HepG2 (cell line): ENCODE results near the gene OPA3. TPM values are rescaled to one million over a fixed set of nuclear protein-coding genes. Genes with fewer than 3 reads are reported as not detected.

Experiments used
- AGO2 ChIP-seq: fragments of 200-400 bp; formaldehyde crosslinking; optimal IDR thresholded peaks from 2 replicates; pipeline ENCODE3; 2017; ENCODE audit warnings: mild to moderate bottlenecking, low read depth, low read length, moderate library complexity
- CBFB ChIP-seq: sonication (generic); formaldehyde crosslinking; IDR thresholded peaks from 2 replicates; pipeline ENCODE4 v1.4.0; 2020; ENCODE audit warnings: missing genetic modification reagents
- GABPA ChIP-seq, 2 experiments: IDR thresholded peaks; 2 replicates each; pipeline ENCODE4 v1.6.1; 2011 to 2016; ENCODE audit warnings: low read depth in 2 of 2, low read length in 1 of 2, missing biosample characterization in 1 of 2, missing genetic modification characterization in 1 of 2
- GRHL1 ChIP-seq: sonication (generic); formaldehyde crosslinking; conservative IDR thresholded peaks from 2 replicates; pipeline ENCODE4 v1.8.0; 2022; ENCODE audit warnings: missing genetic modification reagents
- HIVEP1 ChIP-seq: sonication (generic); formaldehyde crosslinking; IDR thresholded peaks from 2 replicates; pipeline ENCODE4 v1.4.0; 2020; ENCODE audit warnings: mild to moderate bottlenecking, missing genetic modification reagents
- HNRNPH1 ChIP-seq: fragments of 200-400 bp; formaldehyde crosslinking; optimal IDR thresholded peaks from 2 replicates; pipeline ENCODE3; 2017; ENCODE audit warnings: mild to moderate bottlenecking, low read depth, low read length
- KAT7 ChIP-seq: IDR thresholded peaks from 2 replicates; pipeline ENCODE4 v1.6.1; 2018; ENCODE audit warnings: borderline replicate concordance, missing compliant biosample characterization
- KDM5A ChIP-seq: fragments of 200-600 bp; sonication (generic); IDR thresholded peaks from 2 replicates; pipeline ENCODE4 v1.7.0; 2018; ENCODE audit warnings: antibody characterized with exemption, mild to moderate bottlenecking, low read length, borderline replicate concordance
- MXD1 ChIP-seq: sonication (generic); formaldehyde crosslinking; IDR thresholded peaks from 2 replicates; pipeline ENCODE4 v1.4.0; 2020; ENCODE audit warnings: mild to moderate bottlenecking, missing genetic modification reagents
- NFKB2 ChIP-seq: sonication (generic); formaldehyde crosslinking; IDR thresholded peaks from 2 replicates; pipeline ENCODE4 v1.4.0; 2020; ENCODE audit warnings: missing genetic modification reagents, borderline replicate concordance
- RBFOX2 ChIP-seq: fragments of 200-400 bp; formaldehyde crosslinking; IDR thresholded peaks from 2 replicates; pipeline ENCODE4 v1.6.1; 2017; ENCODE audit warnings: low read depth, mild to moderate bottlenecking, low read length
- SIN3A ChIP-seq: IDR thresholded peaks from 2 replicates; pipeline ENCODE4 v1.6.1; 2011; ENCODE audit warnings: low read depth, mild to moderate bottlenecking, control low read depth, low read length, borderline replicate concordance
- SRSF9 ChIP-seq: fragments of 200-400 bp; formaldehyde crosslinking; IDR thresholded peaks from 2 replicates; pipeline ENCODE4 v1.6.1; 2018; ENCODE audit warnings: borderline replicate concordance, mild to moderate bottlenecking, low read depth, low read length; ENCODE audit not compliant: insufficient read depth, poor library complexity, severe bottlenecking
- TEAD3 ChIP-seq: optimal IDR thresholded peaks from 2 replicates; pipeline ENCODE3; 2016; ENCODE audit warnings: borderline replicate concordance
- ZNF20 ChIP-seq: sonication (generic); formaldehyde crosslinking; IDR thresholded peaks from 2 replicates; pipeline ENCODE4 v1.4.0; 2020; ENCODE audit warnings: mild to moderate bottlenecking, moderate library complexity, missing genetic modification reagents
- ZNF331 ChIP-seq: sonication (generic); formaldehyde crosslinking; IDR thresholded peaks from 2 replicates; pipeline ENCODE4 v1.4.0; 2020; ENCODE audit warnings: missing genetic modification reagents
- ZNF552 ChIP-seq: sonication (generic); formaldehyde crosslinking; IDR thresholded peaks from 2 replicates; pipeline ENCODE4 v1.9.0; 2022; ENCODE audit warnings: missing genetic modification reagents, mild to moderate bottlenecking, borderline replicate concordance
- ZNF646 ChIP-seq: sonication (generic); formaldehyde crosslinking; IDR thresholded peaks from 2 replicates; pipeline ENCODE4 v1.9.0; 2021; ENCODE audit warnings: mild to moderate bottlenecking, missing genetic modification reagents
- ZNF652 ChIP-seq: IDR thresholded peaks from 2 replicates; pipeline ENCODE4 v1.6.1; 2016; ENCODE audit warnings: low read depth, borderline replicate concordance
- ZNF816 ChIP-seq: sonication (generic); formaldehyde crosslinking; IDR thresholded peaks from 2 replicates; pipeline ENCODE4 v1.8.0; 2022; ENCODE audit warnings: missing genetic modification reagents, mild to moderate bottlenecking, borderline replicate concordance
- ZNF891 ChIP-seq: sonication (generic); formaldehyde crosslinking; IDR thresholded peaks from 2 replicates; pipeline ENCODE4 v1.5.0; 2020; ENCODE audit warnings: mild to moderate bottlenecking, missing genetic modification reagents
- polyA plus RNA-seq, 8 experiments: library from polyadenylated mRNA; depleted of rRNA in 3 of 8; stranded (reverse) in 7 of 8; unstranded in 1 of 8; fragments of >200 nt; fragmentation: Illumina TruSeq in 4 of 8; extraction: Trizol in 4 of 8; gene quantifications; 2 replicates each; pipeline versions ENCODE4 v1.2.1 to v1.2.3, GENCODE V29; 2011 to 2016; ENCODE audit warnings: low read depth in 4 of 8, missing spikeins in 1 of 8, mixed read lengths in 1 of 8; ENCODE audit not compliant: insufficient read depth in 1 of 8
- total RNA-seq, 5 experiments: library from RNA; depleted of rRNA; stranded (reverse); fragments of >200 nt; fragmentation: Illumina TruSeq; extraction: Trizol; gene quantifications; 2 replicates each; pipeline ENCODE4 v1.2.3, GENCODE V29; 2016; ENCODE audit warnings: low read depth in 1 of 5

Gene OPA3
- total and polyA plus RNA-seq, 2 of the 13 experiments (the other 11 are each of a cell fraction or from before 2014, with no cell fraction given), result 8.3 to 17.7 TPM

- TF ChIP-seq ZNF646 (CRISPR knock-in tag) (no peak), RBFOX2 (no peak), ZNF331 (CRISPR knock-in tag) (no peak), TEAD3 (CRISPR knock-in tag) (no peak), SIN3A (no peak), CBFB (no peak), ZNF652 (CRISPR knock-in tag) (no peak), ZNF20 (CRISPR knock-in tag) (no peak), AGO2 (peak; percentile 12), GRHL1 (CRISPR knock-in tag) (no peak), NFKB2 (CRISPR knock-in tag) (no peak), KAT7 (CRISPR knock-in tag) (no peak), KDM5A (no peak), HNRNPH1 (peak; percentile 14), ZNF552 (no peak), MXD1 (CRISPR knock-in tag) (peak; percentile 24; the same call in 1 of the 2 replicates), GABPA (IDR thresholded peaks at IDR 0.05; ENCODE audit: low read depth, low read length) (no peak), GABPA (CRISPR knock-in tag; IDR thresholded peaks at IDR 0.05; ENCODE audit: low read depth) (no peak), HIVEP1 (CRISPR knock-in tag) (0 out of 2 replicates have a peak, but pooled peaks have one; percentile 6), ZNF891 (CRISPR knock-in tag) (no peak), SRSF9 (no peak), ZNF816 (CRISPR knock-in tag) (no peak)
- TF ChIP-seq, all 625 proteins: peak for 5
Measured at GRCh38 chr19:45507872-45508416, 76.7 kb downstream of the OPA3 start (continued).
